A549 (cell line): ENCODE data around the gene PLCH1. TPM values are rescaled to one million over a fixed set of nuclear protein-coding genes. Genes with fewer than 3 reads are reported as not detected.
A peak's percentile ranks its signal among the peaks of the same experiment; 100 is the strongest.

Experiments used
- ATAC-seq, 2 experiments: fragments of 200-7000 bp in 1 of 2; fragments of >200 bp in 1 of 2; cut with Nextera tagmentation in 1 of 2; cut with Tn5 transposase in 1 of 2; 3 replicates each; pipeline versions ENCODE4 v1.8.0 to v1.9.1; 2018 to 2020; ENCODE audit warnings: mild to moderate bottlenecking in 1 of 2, moderate library complexity in 1 of 2
- CTCF ChIA-PET: fragments of 300-600 bp; sonication (Branson Sonifier 250); formaldehyde crosslinking; extraction: SDS; loops from one replicate; lab custom pipeline; 2021; ENCODE audit warnings: antibody characterized with exemption, inconsistent platforms; lab: Yijun Ruan, JAX
- POLR2A ChIA-PET: fragments of 350-600 bp; formaldehyde crosslinking; extraction: SDS; loops from one replicate; lab custom pipeline; 2021; ENCODE audit warnings: antibody characterized with exemption, inconsistent platforms; lab: Yijun Ruan, JAX
- DNase-seq, 2 experiments: peaks; one replicate each; pipeline versions ENCODE4 v3.0.0 to v3.0.0-alpha.2; 2011 to 2016; ENCODE audit warnings: low read depth in 1 of 2, low spot score in 1 of 2
- FAIRE-seq: peaks from 2 replicates; lab custom pipeline; 2011; peaks lifted over from hg19 to GRCh38; lab: Jason Lieb, UNC
- H3K27ac ChIP-seq, 2 experiments: fragments of >200 bp; sonication (Bioruptor Twin); formaldehyde crosslinking; 3 replicates each; pipeline ENCODE4 v1.5.1; 2016 to 2017
- H3K4me1 ChIP-seq: fragments of >200 bp; sonication (Bioruptor Twin); formaldehyde crosslinking; 3 replicates; pipeline ENCODE4 v1.6.1; 2016
- H3K4me2 ChIP-seq: fragments of >200 bp; sonication (Bioruptor Twin); formaldehyde crosslinking; 3 replicates; pipeline ENCODE4 v1.6.1; 2016
- H3K4me3 ChIP-seq: fragments of >200 bp; sonication (Bioruptor Twin); formaldehyde crosslinking; 3 replicates; pipeline ENCODE4 v1.5.1; 2016
- H3K9me3 ChIP-seq: fragments of >200 bp; sonication (Bioruptor Twin); formaldehyde crosslinking; 3 replicates; pipeline ENCODE4 v1.6.1; 2016
- CBX2 ChIP-seq: fragments of 200-600 bp; sonication (generic); IDR thresholded peaks from 2 replicates; pipeline ENCODE4 v1.6.1; 2016; ENCODE audit warnings: low read depth, mild to moderate bottlenecking, borderline replicate concordance
- CEBPB ChIP-seq, 2 experiments: fragments of >200 bp in 1 of 2; sonication (Bioruptor Twin) in 1 of 2; formaldehyde crosslinking in 1 of 2; IDR thresholded peaks; 2 replicates each; pipeline ENCODE4 v1.6.1; 2012 to 2016
- CHD2 ChIP-seq: fragments of 150-350 bp; IDR thresholded peaks from 2 replicates; pipeline ENCODE4 v1.6.1; 2014; ENCODE audit warnings: low read length; ENCODE audit not compliant: partially characterized antibody
- CHD4 ChIP-seq: fragments of 200-600 bp; sonication (generic); IDR thresholded peaks from 2 replicates; pipeline ENCODE4 v1.6.1; 2016; ENCODE audit warnings: antibody characterized with exemption, mild to moderate bottlenecking, borderline replicate concordance
- CTCF ChIP-seq: fragments of >200 bp; sonication (Bioruptor Twin); formaldehyde crosslinking; IDR thresholded peaks from 3 replicates; pipeline ENCODE4 v1.5.1; 2016
- E2F6 ChIP-seq: IDR thresholded peaks from 2 replicates; pipeline ENCODE4 v1.6.1; 2012; ENCODE audit warnings: low read depth, borderline replicate concordance
- EHF ChIP-seq: fragments of 250-450 bp; sonication (Bioruptor Pico); IDR thresholded peaks from 2 replicates; pipeline ENCODE4 v1.5.0; 2020; ENCODE audit warnings: mild to moderate bottlenecking
- EP300 ChIP-seq, 2 experiments: fragments of >200 bp; sonication (Bioruptor Twin); formaldehyde crosslinking; IDR thresholded peaks; 2 replicates in 1 of 2; 3 replicates in 1 of 2; pipeline ENCODE4 v1.6.1; 2016 to 2017
- FOSL2 ChIP-seq, 2 experiments: fragments of 450-650 bp in 1 of 2; fragments of >200 bp in 1 of 2; sonication (Bioruptor Twin) in 1 of 2; formaldehyde crosslinking; IDR thresholded peaks; 2 replicates each; pipeline versions ENCODE4 v1.5.0 to v1.6.1; 2016 to 2020; ENCODE audit warnings: mild to moderate bottlenecking in 1 of 2, moderate library complexity in 1 of 2
- FOXS1 ChIP-seq: fragments of 250-450 bp; sonication (Bioruptor Pico); IDR thresholded peaks from 2 replicates; pipeline ENCODE4 v1.5.0; 2020; ENCODE audit warnings: mild to moderate bottlenecking, moderate library complexity
- HEYL ChIP-seq: fragments of 250-450 bp; sonication (Bioruptor Pico); IDR thresholded peaks from 2 replicates; pipeline ENCODE4 v1.8.0; 2021; ENCODE audit warnings: mild to moderate bottlenecking, moderate library complexity
- HOXB5 ChIP-seq: fragments of 250-450 bp; sonication (Bioruptor Pico); IDR thresholded peaks from 2 replicates; pipeline ENCODE4 v1.5.0; 2020; ENCODE audit warnings: mild to moderate bottlenecking, moderate library complexity
- KDM1A ChIP-seq: fragments of 200-600 bp; sonication (generic); IDR thresholded peaks from 2 replicates; pipeline ENCODE4 v1.6.1; 2016; ENCODE audit warnings: low read depth, mild to moderate bottlenecking
- MAFK ChIP-seq: fragments of 450-650 bp; IDR thresholded peaks from 2 replicates; pipeline ENCODE4 v1.6.1; 2014; ENCODE audit not compliant: partially characterized antibody
- NFE2L2 ChIP-seq: fragments of 150-350 bp; conservative IDR thresholded peaks from 2 replicates; pipeline ENCODE4 v1.6.1; 2014; ENCODE audit warnings: low read length
- POLR2A ChIP-seq: IDR thresholded peaks from 2 replicates; pipeline ENCODE4 v1.6.1; 2012; ENCODE audit warnings: mild to moderate bottlenecking, low read length
- RCOR1 ChIP-seq: fragments of 150-350 bp; IDR thresholded peaks from 2 replicates; pipeline ENCODE4 v1.6.1; 2014; ENCODE audit warnings: antibody characterized with exemption, low read length, low read depth
- REST ChIP-seq: fragments of 200-600 bp; sonication (generic); IDR thresholded peaks from 2 replicates; pipeline ENCODE4 v1.6.1; 2016; ENCODE audit warnings: antibody characterized with exemption, mild to moderate bottlenecking, moderate library complexity
- RFX5 ChIP-seq: fragments of 450-650 bp; IDR thresholded peaks from 2 replicates; pipeline ENCODE4 v1.7.1; 2014; ENCODE audit warnings: antibody characterized with exemption, mild to moderate bottlenecking, moderate library complexity
- ZC3H11A ChIP-seq: fragments of 450-650 bp; IDR thresholded peaks from 2 replicates; pipeline ENCODE4 v1.6.1; 2014; ENCODE audit warnings: antibody characterized with exemption, mild to moderate bottlenecking
- WGBS: methylation state at CpG from one replicate; pipeline ENCODE4 v1.1.6; 2017; ENCODE audit errors: missing lambda C conversion rate; 5-methylcytosine and 5-hydroxymethylcytosine counted together
- polyA plus RNA-seq, 4 experiments: library from polyadenylated mRNA; depleted of rRNA in 3 of 4; stranded (reverse); fragments of >200 nt; fragmentation: RNase III in 1 of 4; extraction: RNeasy Plus Mini Kit Qiagen cat#74134 plus additional on column Dnase treatment in 1 of 4; gene quantifications; 2 replicates in 3 of 4; 3 replicates in 1 of 4; pipeline ENCODE4 v1.2.3, GENCODE V29; 2011 to 2017

The PLCH1 gene
- polyA plus RNA-seq, 2 of the 4 experiments (the other 2 are of a cell fraction), result 2.1 to 11.1 TPM

DNA sequence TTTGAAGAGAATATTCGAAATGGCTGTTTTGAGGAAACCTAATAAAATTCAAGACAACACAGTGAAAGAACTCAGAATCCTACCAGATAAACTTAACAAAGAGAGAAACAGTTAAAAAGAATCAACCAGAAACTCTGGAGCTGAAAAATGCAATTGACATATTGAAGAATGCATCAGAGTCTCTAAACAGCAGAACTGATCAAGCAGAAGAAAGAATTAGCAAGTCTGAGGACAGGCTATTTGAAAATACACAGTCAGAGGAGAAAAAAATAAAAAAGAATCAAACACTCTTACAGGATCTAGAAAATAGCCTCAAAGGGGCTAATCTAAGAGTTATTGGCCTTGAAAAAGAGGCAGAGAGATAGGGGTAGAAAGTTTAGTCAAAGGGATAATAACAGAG lies 47.7 kb upstream of the PLCH1 start (continued):
- no peak for TF ChIP-seq RFX5
- TF ChIP-seq RCOR1, result no peak
- TF ChIP-seq HOXB5, result no peak
- no peak for TF ChIP-seq REST
- no peak for TF ChIP-seq CBX2

GRCh38 chr3:155791190-155791589 lies 46.3 kb upstream of the PLCH1 start:
- DNase-seq (peak in 1 of 2 experiments; percentile 49), ATAC-seq (peak in 1 of 2 experiments; percentile 50; a peak in 2 of 6 replicates), FAIRE-seq (no peak)
- TF ChIP-seq MAFK (peak; percentile 88), CBX2 (no peak), NFE2L2 (peak; percentile 70), ZC3H11A (no peak), FOXS1 (no peak)
- POLR2A ChIA-PET, result no interaction called here
- CTCF ChIA-PET, result interaction anchor here (0.6 to 2.3 kb wide), 2 partner anchors 15 to 714 kb away, joined by 5 to 12 read pairs; partner anchors contain the start of gene C3orf33
- 96% methylated on average over 2 of the region's 2 CpGs for WGBS
- H3K4me3 ChIP-seq, result no peak overlapping the region
- H3K9me3 ChIP-seq, result no peaks in the 10 kb centered on the region
- H3K27ac ChIP-seq, result peak overlapping the region; percentile 13 to 31; a peak in 4 of 6 replicates
- peaks cover 4% of the 10 kb centered on the region; the same call in 2 of the 3 replicates for H3K4me1 ChIP-seq
- no peak overlapping the region for H3K4me2 ChIP-seq

- Histone ChIP-seq H3K27ac (peak overlapping the region in 1 of 2 experiments; percentile 31; a peak in 2 of 6 replicates), H3K4me3 (no peak overlapping the region), H3K9me3 (no peaks in the 10 kb centered on the region), H3K4me1 (peaks cover 4% of the 10 kb centered on the region; the same call in 2 of the 3 replicates), H3K4me2 (no peak overlapping the region)
- FAIRE-seq (no peak), DNase-seq (no peak), ATAC-seq (no peak)
- CTCF ChIA-PET, result interaction anchor here (2.3 kb wide), 1 partner anchor 15 kb away, joined by 12 read pairs; the partner anchor contains the start of gene C3orf33
- 71% methylated on average over 4 of the region's 4 CpGs for WGBS
- POLR2A ChIA-PET, result no interaction called here
- TF ChIP-seq E2F6, result no peak
- TF ChIP-seq HEYL, result no peak
- no peak for TF ChIP-seq CTCF
- TF ChIP-seq FOSL2 (IDR thresholded peaks at IDR 0.05), result no peak
- no peak for TF ChIP-seq FOSL2 (CRISPR knock-in tag; IDR thresholded peaks at IDR 0.05)
- no peak for TF ChIP-seq KDM1A
- TF ChIP-seq CHD4, result no peak
- no peak for TF ChIP-seq CEBPB (IDR thresholded peaks at IDR 0.05)
- no peak for TF ChIP-seq CHD2
- TF ChIP-seq EHF (CRISPR knock-in tag), result no peak
- no peak for TF ChIP-seq POLR2A
- TF ChIP-seq EP300 (IDR thresholded peaks at IDR 0.05), result no peak
These were observed 45.5 kb upstream of the PLCH1 start for GRCh38 chr3:155790272-155790925.
